Measurements from ENCODE around the gene TMEM250.
"Not testable (repeated sequence)": the region's sequence is repeated elsewhere in the genome, so short reads cannot be mapped to it uniquely, and the experiment has no call there.

The TMEM250 gene, protein sequence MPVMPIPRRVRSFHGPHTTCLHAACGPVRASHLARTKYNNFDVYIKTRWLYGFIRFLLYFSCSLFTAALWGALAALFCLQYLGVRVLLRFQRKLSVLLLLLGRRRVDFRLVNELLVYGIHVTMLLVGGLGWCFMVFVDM

DNA sequence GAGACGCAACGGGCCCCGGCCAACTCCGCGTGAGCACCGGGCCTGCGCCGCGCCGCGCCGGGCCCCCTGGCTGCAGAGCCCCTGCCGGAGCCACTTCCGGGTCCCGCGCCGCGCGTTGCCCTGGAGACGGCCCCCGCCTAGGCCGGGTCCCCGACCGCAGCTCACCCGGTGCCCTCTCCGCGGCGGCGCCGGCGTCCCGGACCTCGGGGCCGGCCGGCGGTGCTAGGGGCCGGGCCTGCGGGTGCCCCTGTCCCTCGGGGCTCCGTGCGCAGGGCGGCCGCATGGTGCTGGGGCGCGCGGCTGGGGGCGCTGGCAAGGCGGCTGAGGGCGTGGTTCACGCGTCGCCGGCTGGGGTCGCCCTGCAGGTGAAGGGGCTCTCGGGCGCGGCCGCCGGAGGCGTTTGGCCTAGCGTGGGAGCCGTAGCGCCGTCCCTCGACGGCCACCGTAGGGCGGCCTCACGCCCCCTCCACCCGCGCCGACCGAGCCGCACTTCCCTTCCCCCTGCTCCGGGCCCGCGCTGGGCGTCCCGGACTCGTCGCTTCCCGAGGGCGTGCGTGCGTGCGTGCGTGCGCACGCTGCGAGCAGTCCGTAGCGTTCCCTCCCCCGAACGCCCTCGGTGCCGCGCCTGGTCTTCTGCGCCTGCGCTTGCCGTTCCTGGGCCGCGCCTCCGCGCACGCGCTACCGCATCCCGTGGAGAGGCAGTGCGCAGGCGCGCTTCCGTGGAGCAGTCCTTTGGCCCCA, at the start of gene TMEM250:
Gene TMEM250, minus strand, starts transcription at position 556 of the 741 bp plus-strand sequence. CDS start 1,975 bp downstream, outside the sequence.
- DNase-seq: peak; percentile 94 to 95

DNA sequence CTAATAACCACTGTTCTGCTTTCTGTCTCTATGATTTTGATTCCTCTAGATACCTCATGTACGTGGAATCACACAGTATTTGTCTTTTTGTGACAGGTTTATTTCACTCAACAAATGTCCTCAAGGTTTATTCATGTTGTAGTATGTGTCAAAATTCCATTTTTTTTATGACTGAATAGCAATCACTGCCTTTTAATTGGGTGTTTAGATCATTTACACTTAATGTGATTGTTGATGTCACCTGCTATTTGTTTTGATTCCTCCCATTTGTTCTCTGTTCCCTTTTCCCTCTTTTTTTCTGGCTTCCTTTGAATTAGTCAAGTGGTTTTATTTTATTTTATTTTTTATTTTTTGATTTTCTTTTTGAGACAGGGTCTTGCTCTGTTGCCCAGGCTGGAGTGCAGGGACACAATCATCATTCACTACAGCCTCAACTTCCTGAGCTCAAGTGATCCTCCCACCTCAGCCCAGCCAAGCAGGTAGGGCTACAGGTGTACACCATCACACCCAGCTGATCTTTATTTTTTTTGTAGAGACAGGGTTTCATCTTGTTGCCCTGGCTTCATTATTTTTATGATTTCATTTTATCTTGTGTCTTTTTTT, 44.7 kb upstream of the TMEM250 start:
- DNase-seq: no peak

DNA sequence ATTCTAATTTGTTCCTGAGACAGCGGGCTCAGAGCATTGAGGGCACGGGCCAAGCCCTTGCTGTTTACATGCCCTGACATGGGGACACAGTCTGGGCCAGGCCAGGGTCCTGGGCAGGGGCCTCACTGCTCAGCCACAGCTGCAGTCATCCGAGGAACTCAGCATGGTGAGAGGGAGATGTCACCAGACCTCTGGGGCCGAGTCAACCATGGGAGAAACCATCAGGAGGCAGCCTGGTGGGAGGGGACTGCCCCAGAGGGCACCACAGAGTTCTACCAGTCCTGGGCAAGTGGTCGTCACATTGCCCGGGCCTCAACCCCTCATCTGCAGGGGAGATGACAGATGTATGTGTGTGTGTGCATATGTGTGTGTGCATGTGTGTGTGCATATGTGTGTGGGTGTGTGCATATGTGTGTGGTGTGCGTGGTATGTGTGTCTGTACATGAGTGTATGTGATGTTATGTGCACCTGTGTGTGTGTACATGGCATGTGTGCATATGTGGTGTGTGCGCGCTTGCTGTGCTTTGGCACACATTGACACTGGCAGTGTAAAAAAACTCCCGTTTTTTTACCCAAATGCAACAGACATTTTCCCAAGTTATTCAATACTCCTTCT, 42.4 kb upstream of the TMEM250 start:
- DNase-seq: no peak

GRCh38 chr9:136160381-136160841, 41.7 kb upstream of the TMEM250 start:
- no peak for DNase-seq

GRCh38 chr9:136159851-136160250, 41.2 kb upstream of the TMEM250 start:
- no peak for DNase-seq

DNA sequence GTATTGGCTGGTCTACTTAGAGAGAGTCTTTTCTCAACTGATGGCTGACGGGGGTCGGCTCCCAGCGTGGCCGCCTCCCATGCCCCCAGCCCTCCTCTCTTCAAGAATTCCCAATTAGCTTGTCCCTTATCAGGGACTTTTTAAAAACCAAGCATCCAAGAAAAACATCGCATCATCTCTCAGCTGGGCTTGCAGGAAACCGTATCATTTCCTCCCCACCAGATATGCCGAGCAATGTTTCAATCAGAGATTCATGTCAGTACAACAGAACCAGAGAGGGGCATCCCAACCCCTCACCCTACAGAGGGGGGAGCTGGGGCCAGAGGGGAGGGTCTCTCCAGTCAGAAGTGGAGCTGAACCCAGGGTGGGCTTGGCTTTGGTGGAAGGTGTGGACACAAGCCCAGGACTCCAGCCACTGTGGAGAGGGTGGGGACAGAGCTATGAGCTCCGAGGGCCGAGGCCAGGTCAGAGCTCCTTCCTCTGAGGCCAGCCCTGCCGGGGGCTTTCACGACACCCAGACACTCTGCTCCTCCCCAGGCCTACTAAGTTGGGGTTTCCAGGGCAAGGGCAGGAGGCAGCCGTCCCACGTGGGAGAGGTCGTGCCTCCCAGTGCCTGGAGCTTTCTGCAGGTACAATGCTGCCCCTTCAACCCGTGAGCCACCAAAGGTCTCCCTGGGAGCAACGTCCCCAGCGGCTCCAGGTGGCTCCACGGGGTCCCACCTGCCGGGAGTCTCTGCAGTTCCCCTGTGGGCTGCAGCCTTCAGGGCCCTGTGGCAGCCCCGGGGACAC, 39.0 kb upstream of the TMEM250 start:
- DNase-seq: no peak

DNA sequence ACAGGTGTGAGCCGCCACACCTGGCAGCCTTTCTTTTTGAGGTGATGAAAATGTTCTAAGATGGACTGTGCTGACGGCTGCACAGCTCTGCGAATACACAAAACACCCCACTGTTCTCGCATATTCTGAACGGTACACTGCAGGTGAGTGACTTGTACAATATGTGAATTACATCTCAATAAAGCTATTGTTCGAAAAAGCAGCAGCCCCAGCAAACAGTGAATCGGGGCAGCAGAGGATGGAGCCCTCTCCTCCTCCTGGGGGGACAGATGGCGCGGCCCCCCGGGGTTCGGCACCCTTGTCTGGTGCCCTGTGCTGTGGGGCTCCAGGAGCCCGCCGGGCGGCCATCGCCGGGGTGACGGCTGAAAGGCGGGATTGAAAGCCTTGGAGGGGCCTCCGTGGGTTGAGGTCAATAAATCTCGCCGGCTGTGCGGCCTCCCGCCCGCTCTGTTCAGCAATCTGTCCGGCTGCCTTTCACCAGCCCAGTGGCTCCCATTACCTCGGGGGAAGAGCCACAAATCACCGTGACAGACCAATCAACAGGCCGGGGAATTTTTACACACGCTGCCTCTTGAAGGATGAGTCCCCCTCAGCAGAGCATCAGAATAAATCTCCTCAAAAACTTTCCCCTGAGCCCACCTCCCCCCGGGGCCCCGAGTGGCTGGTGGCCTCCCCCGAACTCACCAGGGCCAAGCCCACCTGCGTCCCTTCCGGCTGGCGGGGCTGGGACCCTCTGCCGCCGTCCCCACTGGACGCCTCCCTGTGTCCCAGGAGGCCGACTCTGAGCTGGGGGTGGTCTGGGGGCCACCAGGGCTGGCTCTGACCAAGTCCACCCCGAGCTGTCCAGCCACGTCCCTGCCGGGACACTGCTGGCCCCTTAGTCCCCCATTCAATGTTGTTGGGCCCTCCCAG, 37.8 kb upstream of the TMEM250 start:
- no peak for DNase-seq

- DNase-seq: no peak
These were observed 36.9 kb upstream of the TMEM250 start for GRCh38 chr9:136155576-136155975.

DNA sequence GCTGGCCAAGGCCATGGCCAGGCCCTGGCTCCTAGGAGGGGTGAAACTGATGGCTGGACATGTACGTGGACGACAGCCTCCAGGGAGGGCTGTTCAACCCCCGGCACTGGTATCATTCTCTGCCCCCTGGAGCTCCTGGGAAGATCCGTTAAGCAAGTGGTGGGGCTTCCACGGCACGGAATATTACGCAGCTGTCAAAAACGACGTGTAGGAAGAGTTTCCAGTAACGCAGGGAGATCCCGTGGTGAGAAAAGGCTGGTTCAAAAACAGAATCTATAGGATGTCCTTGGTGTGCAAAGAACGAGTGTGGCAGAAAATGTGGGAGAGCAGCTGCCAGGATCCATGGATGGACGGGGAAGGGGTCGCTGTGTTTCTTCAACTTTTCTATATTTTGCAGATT, 36.3 kb upstream of the TMEM250 start:
- no peak for DNase-seq

DNA sequence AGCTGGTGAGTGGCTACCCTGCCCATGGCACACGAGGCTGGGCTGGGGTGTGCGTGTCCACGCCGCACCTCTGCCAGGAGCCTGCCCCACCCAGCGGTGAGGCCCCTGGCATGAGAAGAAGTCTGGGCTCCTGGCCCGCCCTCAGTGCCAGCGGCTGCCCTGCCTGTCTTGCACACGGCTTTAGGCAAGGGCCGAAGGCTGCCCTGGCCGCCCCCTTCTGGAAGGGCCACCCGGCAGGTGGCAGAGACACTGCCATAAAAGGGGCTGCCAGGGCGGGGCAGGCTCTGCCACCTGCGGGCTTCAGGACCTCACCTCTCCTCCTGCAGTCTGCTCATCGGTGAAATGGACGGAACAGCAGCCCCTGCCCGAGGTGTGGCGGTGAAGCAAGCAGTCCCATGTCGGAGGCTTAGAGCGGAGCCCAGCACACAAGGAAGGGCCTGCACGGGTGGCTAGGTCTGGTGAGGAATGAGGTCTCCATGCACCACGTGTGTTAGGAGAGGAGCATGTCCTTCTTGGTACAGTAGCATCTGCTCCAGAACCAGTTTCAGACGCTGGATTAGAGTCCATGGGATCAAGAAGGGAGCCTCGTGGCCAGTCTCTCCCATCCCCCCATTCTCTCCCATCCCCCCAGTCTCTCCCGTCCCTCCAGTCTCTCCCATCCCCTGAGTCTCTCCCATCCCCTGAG, 34.8 kb upstream of the TMEM250 start:
- no peak for DNase-seq

GRCh38 chr9:136152931-136153330, 34.3 kb upstream of the TMEM250 start:
- DNase-seq: no peak

DNA sequence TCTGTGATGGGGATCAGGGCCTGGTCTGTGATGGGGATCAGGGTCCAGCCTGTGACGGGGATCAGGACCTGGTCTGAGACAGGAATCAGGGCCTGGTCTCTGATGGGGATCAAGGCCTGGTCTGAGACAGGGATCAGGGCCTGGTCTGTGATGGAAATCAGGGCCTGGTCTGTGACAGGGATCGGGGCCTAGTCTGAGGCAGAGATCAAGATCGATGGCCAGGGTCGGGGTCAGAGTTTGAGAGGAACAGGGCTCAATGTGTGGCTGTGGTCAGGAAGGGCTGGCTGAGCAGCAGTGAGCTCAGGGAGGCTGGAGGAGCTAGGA, 33.8 kb upstream of the TMEM250 start:
- no peak for DNase-seq

- DNase-seq: no peak
These were observed 33.3 kb upstream of the TMEM250 start for GRCh38 chr9:136151848-136152542.

DNA sequence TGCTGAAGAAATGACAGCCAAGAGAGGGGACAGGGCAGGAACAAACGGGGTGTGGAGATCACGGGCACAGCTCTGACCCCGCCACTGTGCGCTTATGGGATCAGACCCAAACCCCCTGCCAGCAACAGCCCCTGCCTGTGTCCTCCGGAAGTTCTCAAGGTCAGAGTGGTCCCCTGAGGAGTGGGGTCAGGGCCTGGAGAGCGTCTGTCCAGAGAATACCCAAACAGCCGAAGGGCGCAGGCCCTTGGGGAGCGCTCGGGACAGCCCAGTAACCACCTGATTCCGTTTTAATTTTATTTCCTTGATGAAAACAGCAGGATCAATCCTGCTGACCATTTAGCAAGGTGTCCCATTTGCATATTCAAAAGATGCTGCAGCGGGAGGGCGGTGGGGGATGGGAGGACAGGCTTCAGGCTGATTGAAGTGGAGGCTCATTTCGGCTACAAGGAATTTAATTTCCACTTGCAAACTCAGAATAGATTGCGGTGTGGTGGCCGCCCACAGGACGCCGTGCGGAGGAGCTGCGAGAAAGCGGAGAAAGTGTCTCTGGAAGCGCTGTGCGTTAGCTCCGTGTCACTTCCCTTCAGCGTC, 32.6 kb upstream of the TMEM250 start:
- no peak for DNase-seq

GRCh38 chr9:136150664-136151213, 32.1 kb upstream of the TMEM250 start:
- DNase-seq: not testable (repeated sequence)

- DNase-seq: no peak
These were observed 31.2 kb upstream of the TMEM250 start for GRCh38 chr9:136149853-136150252.

- no peak for DNase-seq
These were observed 30.7 kb upstream of the TMEM250 start for GRCh38 chr9:136149337-136149736.

- no peak for DNase-seq
These were observed 30.1 kb upstream of the TMEM250 start for GRCh38 chr9:136148766-136149165.

- DNase-seq: no peak
These were observed 29.4 kb upstream of the TMEM250 start for GRCh38 chr9:136147890-136148714.

All from activated CD4-positive, alpha-beta T cell treated with anti-CD3 and anti-CD28 coated beads, Interleukin-2, amount 50 U/mL, for 48 hours (primary cell).